ENCODE results near the gene SPC25. TPM values are rescaled to one million over a fixed set of nuclear protein-coding genes. Genes with fewer than 3 reads are reported as not detected.
"Not testable (repeated sequence)": the region's sequence is repeated elsewhere in the genome, so short reads cannot be mapped to it uniquely, and the experiment has no call there.

SPC25 gene
- 1.8 TPM for polyA plus RNA-seq (2013)

- peaks cover 0 to 15% (median 3%) of the 10 kb centered on the region in 4 experiments for H3K36me3 ChIP-seq (ENCODE audit: control insufficient read depth in 4 of 4, insufficient read depth in 4 of 4, low read length in 3 of 4)
- under 1% methylated on average over 32 of the region's 38 CpGs for WGBS (ENCODE audit: insufficient coverage)
- H3K27ac ChIP-seq (ENCODE audit: insufficient read depth in 1 of 2, low read depth in 1 of 2, low read length in 2 of 2, poor library complexity in 1 of 2, severe bottlenecking in 2 of 2), result peak within 1 kb of the TSS in 1 of 2 experiments; percentile 55
- ChIA-PET POLR2A (no interaction called here), CTCF (no interaction called here)
- H3K9me3 ChIP-seq (ENCODE audit: control extremely low read depth in 1 of 5, control insufficient read depth in 4 of 5, insufficient read depth in 2 of 5, low read depth in 1 of 5, low read length in 4 of 5), result no peaks in the 10 kb centered on the region
- DNase-seq, result peak; percentile 88 to 94 (median 94)
- no peaks in the 10 kb centered on the region for H3K27me3 ChIP-seq (replicated peaks in 2 of 5; ENCODE audit: control insufficient read depth in 4 of 5, insufficient read depth in 5 of 5, low read length in 4 of 5)
- peaks cover 7 to 16% (median 10%) of the 10 kb centered on the region in 4 experiments for H3K4me1 ChIP-seq (ENCODE audit: control extremely low read depth in 1 of 4, control insufficient read depth in 4 of 4, insufficient read depth in 4 of 4, low read length in 3 of 4)
- peak within 1 kb of the TSS; percentile 60 to 95 (median 87) for H3K4me3 ChIP-seq (ENCODE audit: control insufficient read depth in 1 of 7, extremely low read depth in 1 of 7, insufficient read depth in 4 of 7, low read depth in 2 of 7, low read length in 6 of 7)
These were observed at the start of gene SPC25 for GRCh38 chr2:168890006-168890782. Gene SPC25, minus strand, starts transcription at chr2:168890430. Its CDS starts 911 bp downstream, at chr2:168889519.

GRCh38 chr2:168939918-168940317 lies 49.7 kb upstream of the SPC25 start:
- Histone ChIP-seq H3K27ac (ENCODE audit: insufficient read depth in 1 of 2, low read depth in 1 of 2, low read length in 2 of 2, poor library complexity in 1 of 2, severe bottlenecking in 2 of 2) (no peak overlapping the region), H3K9me3 (ENCODE audit: control extremely low read depth in 1 of 5, control insufficient read depth in 4 of 5, insufficient read depth in 2 of 5, low read depth in 1 of 5, low read length in 4 of 5) (no peaks in the 10 kb centered on the region), H3K4me3 (ENCODE audit: control insufficient read depth in 1 of 7, extremely low read depth in 1 of 7, insufficient read depth in 4 of 7, low read depth in 2 of 7, low read length in 6 of 7) (no peak overlapping the region), H3K4me1 (ENCODE audit: control extremely low read depth in 1 of 4, control insufficient read depth in 4 of 4, insufficient read depth in 4 of 4, low read length in 3 of 4) (peaks cover 0 to 10% (median 5%) of the 10 kb centered on the region in 4 experiments), H3K36me3 (ENCODE audit: control insufficient read depth in 4 of 4, insufficient read depth in 4 of 4, low read length in 3 of 4) (no peaks in the 10 kb centered on the region), H3K27me3 (replicated peaks in 2 of 5; ENCODE audit: control insufficient read depth in 4 of 5, insufficient read depth in 5 of 5, low read length in 4 of 5) (no peaks in the 10 kb centered on the region)
- no peak for DNase-seq
- WGBS (ENCODE audit: insufficient coverage), result no CpG with 5 or more reads among the region's 4 CpGs
- POLR2A ChIA-PET, result no interaction called here
- CTCF ChIA-PET, result interaction anchor here (0.9 to 1.4 kb wide), 2 partner anchors 200 to 823 kb away, joined by 3 read pairs; no protein-coding TSS in a partner anchor

GRCh38 chr2:168939061-168939460 lies 48.8 kb upstream of the SPC25 start:
- Histone ChIP-seq H3K4me1 (ENCODE audit: control extremely low read depth in 1 of 4, control insufficient read depth in 4 of 4, insufficient read depth in 4 of 4, low read length in 3 of 4) (peaks cover 0 to 10% (median 5%) of the 10 kb centered on the region in 4 experiments), H3K27me3 (replicated peaks in 2 of 5; ENCODE audit: control insufficient read depth in 4 of 5, insufficient read depth in 5 of 5, low read length in 4 of 5) (no peaks in the 10 kb centered on the region), H3K27ac (ENCODE audit: insufficient read depth in 1 of 2, low read depth in 1 of 2, low read length in 2 of 2, poor library complexity in 1 of 2, severe bottlenecking in 2 of 2) (no peak overlapping the region), H3K36me3 (ENCODE audit: control insufficient read depth in 4 of 4, insufficient read depth in 4 of 4, low read length in 3 of 4) (no peaks in the 10 kb centered on the region), H3K4me3 (ENCODE audit: control insufficient read depth in 1 of 7, extremely low read depth in 1 of 7, insufficient read depth in 4 of 7, low read depth in 2 of 7, low read length in 6 of 7) (no peak overlapping the region), H3K9me3 (ENCODE audit: control extremely low read depth in 1 of 5, control insufficient read depth in 4 of 5, insufficient read depth in 2 of 5, low read depth in 1 of 5, low read length in 4 of 5) (no peaks in the 10 kb centered on the region)
- no peak for DNase-seq
- POLR2A ChIA-PET, result no interaction called here
- CTCF ChIA-PET, result no interaction called here
- whole genome bisulfite sequencing (ENCODE audit: insufficient coverage), result no CpG with 5 or more reads among the region's 1 CpG

GRCh38 chr2:168935810-168936581 lies 45.8 kb upstream of the SPC25 start:
- peaks cover 0 to 10% (median 5%) of the 10 kb centered on the region in 4 experiments for H3K4me1 ChIP-seq (ENCODE audit: control extremely low read depth in 1 of 4, control insufficient read depth in 4 of 4, insufficient read depth in 4 of 4, low read length in 3 of 4)
- no peaks in the 10 kb centered on the region for H3K36me3 ChIP-seq (ENCODE audit: control insufficient read depth in 4 of 4, insufficient read depth in 4 of 4, low read length in 3 of 4)
- ChIA-PET POLR2A (no interaction called here), CTCF (interaction anchor here (0.6 to 1.7 kb wide), 8 partner anchors 13 to 204 kb away, joined by 3 to 7 read pairs (median 3); no protein-coding TSS in a partner anchor)
- no peaks in the 10 kb centered on the region for H3K27me3 ChIP-seq (replicated peaks in 2 of 5; ENCODE audit: control insufficient read depth in 4 of 5, insufficient read depth in 5 of 5, low read length in 4 of 5)
- peak overlapping the region in 3 of 7 experiments; percentile 19 to 47 (median 32) for H3K4me3 ChIP-seq (ENCODE audit: control insufficient read depth in 1 of 7, extremely low read depth in 1 of 7, insufficient read depth in 4 of 7, low read depth in 2 of 7, low read length in 6 of 7)
- H3K27ac ChIP-seq (ENCODE audit: insufficient read depth in 1 of 2, low read depth in 1 of 2, low read length in 2 of 2, poor library complexity in 1 of 2, severe bottlenecking in 2 of 2), result peak overlapping the region in 1 of 2 experiments; percentile 62
- H3K9me3 ChIP-seq (ENCODE audit: control extremely low read depth in 1 of 5, control insufficient read depth in 4 of 5, insufficient read depth in 2 of 5, low read depth in 1 of 5, low read length in 4 of 5), result no peaks in the 10 kb centered on the region
- WGBS (ENCODE audit: insufficient coverage), result 20% methylated on average over 5 of the region's 14 CpGs
- peak; percentile 66 to 82 (median 78) for DNase-seq

GRCh38 chr2:168934826-168935225 lies 44.6 kb upstream of the SPC25 start:
- no peak for DNase-seq
- Histone ChIP-seq H3K9me3 (ENCODE audit: control extremely low read depth in 1 of 5, control insufficient read depth in 4 of 5, insufficient read depth in 2 of 5, low read depth in 1 of 5, low read length in 4 of 5) (no peaks in the 10 kb centered on the region), H3K36me3 (ENCODE audit: control insufficient read depth in 4 of 4, insufficient read depth in 4 of 4, low read length in 3 of 4) (no peaks in the 10 kb centered on the region), H3K4me3 (ENCODE audit: control insufficient read depth in 1 of 7, extremely low read depth in 1 of 7, insufficient read depth in 4 of 7, low read depth in 2 of 7, low read length in 6 of 7) (no peak overlapping the region), H3K27ac (ENCODE audit: insufficient read depth in 1 of 2, low read depth in 1 of 2, low read length in 2 of 2, poor library complexity in 1 of 2, severe bottlenecking in 2 of 2) (no peak overlapping the region), H3K4me1 (ENCODE audit: control extremely low read depth in 1 of 4, control insufficient read depth in 4 of 4, insufficient read depth in 4 of 4, low read length in 3 of 4) (peaks cover 0 to 10% (median 5%) of the 10 kb centered on the region in 4 experiments), H3K27me3 (replicated peaks in 2 of 5; ENCODE audit: control insufficient read depth in 4 of 5, insufficient read depth in 5 of 5, low read length in 4 of 5) (no peaks in the 10 kb centered on the region)
- ChIA-PET CTCF (interaction anchor here (1.4 to 1.6 kb wide), 2 partner anchors 12 to 14 kb away, joined by 3 to 6 read pairs; no protein-coding TSS in a partner anchor), POLR2A (no interaction called here)
- 100% methylated on average over 1 of the region's 2 CpGs for whole genome bisulfite sequencing (ENCODE audit: insufficient coverage)

- POLR2A ChIA-PET; H3K27me3 ChIP-seq (replicated peaks in 2 of 5; ENCODE audit: control insufficient read depth in 4 of 5, insufficient read depth in 5 of 5, low read length in 4 of 5); H3K4me3 ChIP-seq (ENCODE audit: control insufficient read depth in 1 of 7, extremely low read depth in 1 of 7, insufficient read depth in 4 of 7, low read depth in 2 of 7, low read length in 6 of 7); CTCF ChIA-PET; DNase-seq; H3K9me3 ChIP-seq (ENCODE audit: control extremely low read depth in 1 of 5, control insufficient read depth in 4 of 5, insufficient read depth in 2 of 5, low read depth in 1 of 5, low read length in 4 of 5); H3K27ac ChIP-seq (ENCODE audit: insufficient read depth in 1 of 2, low read depth in 1 of 2, low read length in 2 of 2, poor library complexity in 1 of 2, severe bottlenecking in 2 of 2); H3K36me3 ChIP-seq (ENCODE audit: control insufficient read depth in 4 of 4, insufficient read depth in 4 of 4, low read length in 3 of 4): not testable (repeated sequence)
- whole genome bisulfite sequencing (ENCODE audit: insufficient coverage), result no CpG with 5 or more reads among the region's 4 CpGs
- peaks cover 0 to 10% (median 5%) of the 10 kb centered on the region in 4 experiments for H3K4me1 ChIP-seq (ENCODE audit: control extremely low read depth in 1 of 4, control insufficient read depth in 4 of 4, insufficient read depth in 4 of 4, low read length in 3 of 4)
These were observed 41.9 kb upstream of the SPC25 start for GRCh38 chr2:168932174-168932573.

Data from common myeloid progenitor, CD34-positive (primary cell).